Measurements from ENCODE around the gene KRT4. TPM values are rescaled to one million over a fixed set of nuclear protein-coding genes. Genes with fewer than 3 reads are reported as not detected.

KRT4 gene
- total RNA-seq, 1 experiment from 2014 or later: not detected

GRCh38 chr12:52788876-52789636 is 24.9 kb downstream of the KRT4 start:
- H3K36me3 ChIP-seq (ENCODE audit: control insufficient read depth in 1 of 2, insufficient read depth in 2 of 2, low read length in 2 of 2): no peaks in the 10 kb centered on the region
- H2AFZ ChIP-seq (ENCODE audit: low read depth, low read length, poor library complexity, severe bottlenecking): no peak overlapping the region
- no TSS peak for BruUV-seq (replicated peaks)
- peaks cover 5% of the 10 kb centered on the region; the same call in 1 of the 2 replicates for H3K27me3 ChIP-seq (ENCODE audit: insufficient read depth, low read length)
- ChIA-PET POLR2A (interaction anchor here (0.6 kb wide), 1 partner anchor 12 kb away, joined by 3 read pairs; the partner anchor contains the start of gene KRT76), CTCF (no interaction called here), RAD21 (ENCODE audit: low non-redundant PET in 1 of 2, low total read pairs in 2 of 2, uncharacterized antibody in 2 of 2, unreplicated experiment in 2 of 2) (no interaction called here)
- TF ChIP-seq EZH2phosphoT487 (IDR thresholded peaks at IDR 0.05; ENCODE audit: borderline replicate concordance) (no peak), YY1 (IDR thresholded peaks at IDR 0.05; ENCODE audit: extremely low read depth, insufficient replicate concordance, low read depth, low read length) (no peak), EGR1 (IDR thresholded peaks at IDR 0.05; ENCODE audit: low read depth) (no peak), FOSL1 (IDR thresholded peaks at IDR 0.05; ENCODE audit: low read depth) (no peak), REST (IDR thresholded peaks at IDR 0.05; ENCODE audit: low read depth) (no peak), SRF (IDR thresholded peaks at IDR 0.05; ENCODE audit: low read depth) (no peak)
- TF ChIP-seq, protein P1, sequence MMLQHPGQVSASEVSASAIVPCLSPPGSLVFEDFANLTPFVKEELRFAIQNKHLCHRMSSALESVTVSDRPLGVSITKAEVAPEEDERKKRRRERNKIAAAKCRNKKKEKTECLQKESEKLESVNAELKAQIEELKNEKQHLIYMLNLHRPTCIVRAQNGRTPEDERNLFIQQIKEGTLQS (IDR thresholded peaks at IDR 0.05): no peak
- TF ChIP-seq, protein P2, sequence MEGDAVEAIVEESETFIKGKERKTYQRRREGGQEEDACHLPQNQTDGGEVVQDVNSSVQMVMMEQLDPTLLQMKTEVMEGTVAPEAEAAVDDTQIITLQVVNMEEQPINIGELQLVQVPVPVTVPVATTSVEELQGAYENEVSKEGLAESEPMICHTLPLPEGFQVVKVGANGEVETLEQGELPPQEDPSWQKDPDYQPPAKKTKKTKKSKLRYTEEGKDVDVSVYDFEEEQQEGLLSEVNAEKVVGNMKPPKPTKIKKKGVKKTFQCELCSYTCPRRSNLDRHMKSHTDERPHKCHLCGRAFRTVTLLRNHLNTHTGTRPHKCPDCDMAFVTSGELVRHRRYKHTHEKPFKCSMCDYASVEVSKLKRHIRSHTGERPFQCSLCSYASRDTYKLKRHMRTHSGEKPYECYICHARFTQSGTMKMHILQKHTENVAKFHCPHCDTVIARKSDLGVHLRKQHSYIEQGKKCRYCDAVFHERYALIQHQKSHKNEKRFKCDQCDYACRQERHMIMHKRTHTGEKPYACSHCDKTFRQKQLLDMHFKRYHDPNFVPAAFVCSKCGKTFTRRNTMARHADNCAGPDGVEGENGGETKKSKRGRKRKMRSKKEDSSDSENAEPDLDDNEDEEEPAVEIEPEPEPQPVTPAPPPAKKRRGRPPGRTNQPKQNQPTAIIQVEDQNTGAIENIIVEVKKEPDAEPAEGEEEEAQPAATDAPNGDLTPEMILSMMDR (IDR thresholded peaks at IDR 0.05 in 2 of 3, conservative IDR thresholded peaks at IDR 0.05 in 1 of 3; ENCODE audit: borderline replicate concordance in 1 of 3, insufficient read depth in 1 of 3, low read depth in 2 of 3, low read length in 2 of 3): no peak
- TF ChIP-seq, protein P3, sequence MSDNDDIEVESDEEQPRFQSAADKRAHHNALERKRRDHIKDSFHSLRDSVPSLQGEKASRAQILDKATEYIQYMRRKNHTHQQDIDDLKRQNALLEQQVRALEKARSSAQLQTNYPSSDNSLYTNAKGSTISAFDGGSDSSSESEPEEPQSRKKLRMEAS (IDR thresholded peaks at IDR 0.05): no peak
- no peak overlapping the region for H3K27ac ChIP-seq (ENCODE audit: low read depth, low read length)
- intact Hi-C loops (cut with micrococcal nuclease): no loop called here
- no peaks in the 10 kb centered on the region for H4K20me1 ChIP-seq (ENCODE audit: insufficient read depth)
- no peaks in the 10 kb centered on the region for H3K9me3 ChIP-seq (ENCODE audit: control insufficient read depth in 1 of 2, insufficient read depth in 1 of 2, low read depth in 1 of 2, low read length in 2 of 2)
- no peak for DNase-seq (ENCODE audit: low read depth, low spot score)
- H3K4me1 ChIP-seq (ENCODE audit: control insufficient read depth in 1 of 2, insufficient read depth in 2 of 2, low read length in 2 of 2): peaks cover 0 to under 1% of the 10 kb centered on the region in 2 experiments; a peak in 1 of 4 replicates
- H3K9me2 ChIP-seq (ENCODE audit: insufficient read depth): no peaks in the 10 kb centered on the region
- H3K4me3 ChIP-seq (replicated peaks in 1 of 2; ENCODE audit: low read depth in 1 of 2, low read length in 2 of 2): no peak overlapping the region
- no peak for ATAC-seq
- H3K79me2 ChIP-seq (ENCODE audit: insufficient read depth, low read length): no peaks in the 10 kb centered on the region
- no peak overlapping the region for H3K9ac ChIP-seq (ENCODE audit: low read length)
- no peak overlapping the region for H3K4me2 ChIP-seq (ENCODE audit: low read length)
